ENCODE results near the gene C18orf63. TPM values are rescaled to one million over a fixed set of nuclear protein-coding genes. Genes with fewer than 3 reads are reported as not detected.
"Not testable (repeated sequence)": the region's sequence is repeated elsewhere in the genome, so short reads cannot be mapped to it uniquely, and the experiment has no call there.

The C18orf63 gene
- polyA plus RNA-seq, 1 donor: not detected

DNA sequence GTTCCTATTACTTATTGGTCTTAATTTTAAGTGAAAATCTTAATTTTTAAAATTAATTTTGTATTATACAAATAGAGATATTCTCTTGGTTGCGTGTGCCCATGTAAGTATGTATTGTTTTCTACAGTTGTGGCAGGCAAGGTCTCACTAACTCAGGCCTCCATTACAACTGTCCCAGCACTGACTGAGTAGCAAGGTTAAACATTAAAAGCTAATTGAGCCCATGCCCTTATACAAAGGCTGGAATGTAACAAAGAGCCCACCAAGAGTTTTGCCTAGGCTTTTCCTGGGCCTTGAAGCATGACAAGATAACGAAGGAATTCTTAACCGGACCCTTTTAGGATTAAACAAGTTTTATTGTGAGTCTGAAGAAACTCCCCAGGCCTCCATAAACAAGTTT is 11.2 kb downstream of the C18orf63 start:
- not testable (repeated sequence) for DNase-seq (ENCODE audit: low read depth)

DNA sequence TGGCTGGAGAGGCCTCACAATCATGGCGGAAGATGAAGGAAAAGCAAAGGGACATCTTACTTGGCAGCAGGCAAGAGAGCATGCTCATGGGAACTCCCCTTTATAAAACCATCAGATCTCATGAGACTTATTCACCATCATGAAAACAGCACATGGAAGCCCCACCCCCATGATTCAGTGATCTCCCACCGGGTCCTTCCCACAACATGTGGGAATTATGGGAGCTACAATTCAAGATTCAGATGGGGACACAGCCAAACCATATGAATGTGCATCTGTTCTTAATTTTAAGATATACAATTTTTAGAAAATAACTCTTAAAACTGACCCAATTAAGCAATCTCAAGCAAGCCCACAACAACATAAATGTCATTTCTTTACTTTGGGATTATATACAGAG is 12.6 kb downstream of the C18orf63 start:
- DNase-seq (ENCODE audit: low read depth): no peak

DNA sequence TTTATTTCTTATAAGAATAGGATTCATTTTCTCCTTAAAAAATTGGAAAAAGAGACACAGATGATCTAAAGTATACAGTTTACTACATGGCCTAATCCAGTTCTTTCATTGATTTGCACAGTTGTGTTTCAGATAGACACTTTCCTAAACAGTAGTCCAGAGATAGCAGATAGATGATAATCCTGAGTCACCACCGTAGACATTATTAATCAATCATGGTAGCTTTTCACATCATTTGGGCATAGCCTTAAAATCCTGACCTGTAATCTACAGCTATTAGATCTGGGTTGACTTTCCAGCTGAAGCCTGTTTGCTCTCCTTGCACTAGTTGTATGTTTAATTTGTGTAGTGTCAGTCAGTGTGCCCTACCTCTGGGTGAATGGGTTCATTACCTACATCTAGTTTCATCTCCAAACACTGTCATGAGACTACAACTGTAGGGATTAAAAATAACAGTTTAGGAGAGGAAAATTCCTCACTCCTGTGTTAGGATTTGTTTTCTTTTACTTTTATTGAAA is 14.1 kb downstream of the C18orf63 start:
- DNase-seq (ENCODE audit: low read depth): no peak

DNA sequence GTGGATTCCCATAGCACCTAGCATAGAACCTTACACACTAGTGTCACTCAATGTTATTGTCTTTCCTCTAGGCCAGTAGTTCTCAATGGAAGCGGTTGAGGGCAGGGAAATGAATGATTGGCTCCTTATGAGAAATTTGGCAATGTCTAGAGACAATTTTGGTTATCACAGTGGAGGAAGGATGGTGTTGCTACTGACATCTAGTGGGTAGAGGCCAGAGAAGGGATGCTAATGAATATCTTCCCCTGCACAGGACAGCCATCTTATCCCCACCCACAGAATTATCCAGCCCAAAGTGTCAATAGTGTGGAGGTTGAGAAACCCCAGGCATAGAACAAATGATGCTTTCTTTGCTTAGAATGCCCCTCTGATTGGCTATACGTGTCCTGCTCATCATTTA is 15.8 kb downstream of the C18orf63 start:
- no peak for DNase-seq (ENCODE audit: low read depth)

DNA sequence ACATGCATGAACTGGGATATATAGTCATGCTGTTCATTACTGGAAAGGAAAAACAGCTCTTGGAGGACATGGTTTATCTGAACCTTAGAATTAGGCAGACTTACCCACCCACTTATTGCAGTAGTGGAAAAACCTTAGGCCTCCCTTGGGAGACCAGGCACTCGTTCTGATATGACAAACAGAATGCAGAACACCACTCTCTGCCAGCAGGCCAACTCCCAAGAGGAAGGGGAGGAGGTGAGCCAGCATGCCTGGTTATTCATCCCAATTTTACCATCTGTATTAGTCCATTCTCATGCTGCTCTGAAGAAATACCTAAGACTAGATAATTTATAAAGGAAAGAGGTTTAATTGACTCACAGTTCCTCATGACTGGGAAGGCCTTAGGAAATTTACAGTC is 17.5 kb downstream of the C18orf63 start:
- DNase-seq (ENCODE audit: low read depth): no peak

DNA sequence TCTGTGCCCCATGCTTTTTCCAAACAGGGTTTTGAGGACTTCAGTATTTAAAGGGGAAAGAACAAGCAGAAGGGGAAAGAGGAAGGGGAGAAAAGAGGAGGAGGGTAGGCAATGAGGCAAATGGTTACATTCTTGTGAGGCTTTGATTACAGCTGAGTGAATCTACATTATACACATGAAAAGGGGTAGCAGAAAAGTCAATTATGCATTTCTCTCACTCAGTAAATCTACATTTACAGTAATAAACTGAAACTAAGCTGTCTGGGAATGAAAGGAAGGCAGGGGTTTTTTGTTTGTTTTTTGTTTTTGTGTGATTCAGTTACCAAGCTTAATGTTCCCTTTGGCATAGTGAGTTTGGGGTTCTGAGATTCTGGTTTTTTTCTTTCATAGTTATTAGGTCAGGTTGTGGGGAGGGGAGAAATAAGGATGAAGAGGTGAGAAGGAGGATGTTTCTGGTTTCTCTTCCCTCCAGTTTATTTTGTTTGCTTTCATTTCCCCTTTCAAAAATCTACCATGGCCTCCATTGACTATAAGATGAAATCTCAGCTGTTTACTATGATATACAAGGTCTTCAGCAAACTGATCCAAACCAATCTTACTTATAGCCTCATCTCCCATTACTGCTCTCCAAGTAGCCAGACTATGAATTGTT is 18.7 kb downstream of the C18orf63 start:
- no peak for DNase-seq (ENCODE audit: low read depth)

DNA sequence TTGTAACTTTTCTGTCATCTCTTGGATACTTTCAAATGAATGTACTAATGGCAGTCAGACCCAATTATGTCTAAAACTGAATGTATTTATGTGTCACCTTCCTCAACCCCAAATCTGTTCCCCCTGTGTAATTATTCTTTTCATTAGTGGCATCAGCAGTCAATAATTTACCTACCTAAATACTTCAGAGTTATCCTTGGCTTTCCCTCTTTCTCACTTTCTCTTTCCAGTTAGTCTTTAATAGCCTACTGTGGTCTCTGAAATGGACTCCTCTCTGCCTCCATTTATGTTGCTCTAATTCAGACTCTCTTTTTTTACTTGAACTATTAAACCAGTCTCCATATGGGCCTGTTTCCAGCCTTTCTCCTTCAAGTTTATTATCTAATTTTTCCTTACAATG is 21.0 kb downstream of the C18orf63 start:
- no peak for DNase-seq (ENCODE audit: low read depth)

DNA sequence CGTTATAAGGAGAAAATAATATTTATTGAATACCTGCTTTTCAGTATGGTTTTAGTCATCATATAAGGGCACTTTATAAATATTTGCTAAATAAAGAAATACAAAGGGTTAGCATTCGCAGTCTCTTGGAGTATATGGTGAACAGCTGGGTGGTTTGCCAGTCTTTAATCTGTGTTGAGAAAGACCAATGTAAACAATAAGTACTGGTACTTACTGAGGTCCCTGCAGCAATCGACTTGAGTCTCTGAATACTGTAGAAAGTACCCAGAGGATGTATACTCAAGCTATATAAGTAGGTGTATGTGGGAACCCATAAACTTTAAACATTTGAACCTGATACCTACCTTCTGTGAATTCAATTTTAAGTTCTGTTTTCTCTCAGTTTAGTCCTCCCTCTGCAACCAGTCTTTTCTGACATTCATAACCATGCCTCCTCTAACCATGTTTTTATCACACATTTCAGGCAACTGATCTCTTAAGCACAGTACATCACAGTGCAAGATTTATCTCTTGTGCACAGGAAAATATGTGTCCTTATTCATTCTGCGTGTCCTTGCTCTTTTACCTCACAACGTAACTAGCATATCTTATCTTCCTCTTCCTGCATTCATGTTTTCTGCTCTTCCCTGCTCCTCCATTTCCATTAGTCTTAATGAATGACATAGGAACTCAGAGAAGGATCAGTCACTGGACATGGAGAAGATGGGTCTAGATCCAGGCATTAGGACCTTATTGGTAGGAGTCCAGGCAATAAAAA is 21.7 kb downstream of the C18orf63 start:
- no peak for DNase-seq (ENCODE audit: low read depth)

DNA sequence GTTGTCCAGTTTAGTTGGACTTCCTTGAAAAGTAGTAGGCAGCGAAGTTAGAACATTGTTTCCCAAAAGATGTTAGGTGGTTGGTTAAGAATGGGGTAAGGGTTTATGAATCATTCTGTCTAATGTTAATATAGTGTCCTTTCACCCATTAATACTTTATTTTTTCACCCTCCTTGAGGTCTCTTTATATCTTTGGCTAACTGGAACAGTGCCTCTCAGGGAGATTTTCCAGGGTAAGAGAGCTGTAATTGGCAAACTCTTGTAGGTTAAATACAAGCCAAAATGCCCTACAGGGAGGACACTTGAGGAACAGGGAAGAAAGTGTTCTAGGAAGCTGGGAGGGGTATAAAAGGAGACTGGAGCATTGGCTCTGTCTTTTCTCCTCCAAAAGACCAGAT is 22.3 kb downstream of the C18orf63 start:
- DNase-seq (ENCODE audit: low read depth): no peak

DNA sequence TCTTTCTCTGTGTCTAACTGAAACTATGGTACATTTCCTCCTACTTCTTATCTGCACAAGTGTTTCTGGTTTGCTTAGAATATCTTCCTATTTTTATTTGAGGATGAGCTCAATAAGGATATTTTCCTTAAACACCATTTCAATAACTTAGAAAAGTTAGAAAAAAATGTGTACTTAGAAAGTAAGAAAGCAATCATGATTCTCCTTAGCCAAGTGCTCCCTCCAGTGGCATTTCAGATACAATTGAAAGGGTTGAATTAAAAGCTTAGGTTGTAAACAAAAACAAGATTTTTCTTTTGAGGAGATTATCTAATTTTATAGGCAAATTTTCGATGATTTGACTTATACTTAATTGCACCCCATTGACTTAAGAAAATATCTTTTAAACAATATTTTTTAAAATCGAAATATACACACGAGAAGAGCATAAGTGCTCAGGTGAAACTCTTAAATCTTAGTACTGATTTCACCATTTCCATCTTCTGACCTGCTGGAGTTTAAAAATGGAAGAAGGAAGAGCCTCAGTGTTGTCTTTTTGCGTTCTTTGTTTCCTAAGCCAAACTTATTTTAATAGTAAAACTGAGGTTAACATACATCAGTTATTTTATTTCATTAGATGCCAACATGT is 26.9 kb downstream of the C18orf63 start:
- peak; percentile 67 for DNase-seq (ENCODE audit: low read depth)

DNA sequence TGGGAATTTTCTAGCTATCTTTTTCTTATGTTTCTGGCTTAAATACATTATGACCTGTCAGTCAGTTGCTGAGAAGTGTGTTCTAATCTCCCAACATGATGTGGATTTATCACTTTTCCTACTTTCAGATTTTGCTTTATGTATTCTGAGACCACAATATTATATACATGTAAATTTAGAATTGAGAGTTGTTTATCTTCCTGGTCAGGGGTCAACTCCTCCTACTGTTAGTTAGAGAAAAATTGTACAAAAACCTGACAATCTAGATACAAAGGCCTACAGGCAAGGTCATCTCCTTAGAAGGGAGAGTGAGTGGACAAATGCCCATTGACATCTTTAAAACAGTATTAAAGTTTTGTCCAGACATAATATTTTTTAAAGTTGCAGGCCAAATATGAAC is 30.6 kb downstream of the C18orf63 start:
- DNase-seq (ENCODE audit: low read depth): no peak

DNA sequence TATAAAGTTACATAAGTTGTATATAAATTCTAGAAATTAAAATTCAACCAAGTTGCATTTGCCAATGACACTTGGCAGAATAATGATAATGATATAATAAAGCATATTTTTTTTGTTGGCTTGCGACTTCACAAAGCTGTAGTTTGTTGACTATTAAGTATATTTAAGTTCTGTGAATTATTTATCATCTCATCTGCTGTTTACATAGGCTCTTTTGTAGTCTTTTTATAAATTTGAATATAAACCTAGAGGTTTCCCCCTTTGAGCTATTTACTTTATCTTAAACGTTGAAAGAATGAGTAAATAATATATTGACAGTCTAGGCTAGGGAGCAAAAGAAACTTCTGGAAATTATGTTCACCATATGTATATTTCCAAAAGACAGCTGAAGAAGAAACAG is 32.9 kb downstream of the C18orf63 start:
- DNase-seq (ENCODE audit: low read depth): no peak

DNA sequence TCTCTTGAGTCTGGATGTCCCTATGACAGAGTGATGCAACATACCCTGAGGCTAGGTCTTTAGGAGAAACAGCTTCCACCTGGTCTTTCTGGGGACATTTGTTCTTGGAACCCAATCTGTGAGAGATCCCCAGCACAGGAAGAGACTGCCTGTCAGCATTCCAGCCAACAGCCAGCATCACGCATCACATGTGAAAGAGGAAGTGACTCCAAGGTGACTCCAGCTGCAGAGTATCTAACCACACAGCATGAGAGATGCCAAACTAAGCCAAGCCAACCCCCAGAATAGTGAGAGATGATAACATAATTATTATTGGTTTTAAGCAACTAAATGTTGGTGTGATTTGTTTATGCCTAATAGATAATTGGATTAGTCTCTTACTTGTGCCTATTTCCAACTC is 35.7 kb downstream of the C18orf63 start:
- DNase-seq (ENCODE audit: low read depth): no peak

DNA sequence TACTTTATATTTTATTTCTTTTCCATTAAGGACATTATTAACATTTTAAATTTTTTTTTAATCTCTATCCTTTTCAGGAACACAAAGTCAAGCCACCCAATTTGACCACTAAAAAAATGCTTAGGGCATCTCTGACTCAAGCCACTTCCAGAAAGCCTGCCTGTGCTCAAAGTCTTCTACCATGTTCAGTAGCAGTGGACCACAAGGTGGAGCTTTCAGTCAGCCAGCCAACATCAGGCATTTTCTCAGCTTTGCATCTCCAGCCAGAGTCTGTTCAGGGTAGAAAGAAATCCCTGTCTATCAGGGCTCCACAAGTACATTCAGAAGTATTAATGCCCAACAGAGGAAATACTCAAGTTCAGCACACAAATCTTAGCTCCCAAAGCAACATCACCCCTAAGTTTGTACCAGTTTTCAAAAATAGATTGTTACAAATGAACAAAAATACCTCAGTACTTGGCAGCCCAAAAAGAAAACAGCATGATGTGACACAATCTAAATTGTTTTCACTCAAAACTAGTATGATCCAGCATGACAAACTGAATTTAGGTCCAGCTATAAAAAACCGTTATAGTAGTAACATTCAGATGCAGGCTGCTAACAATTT is 37.6 kb downstream of the C18orf63 start:
- DNase-seq (ENCODE audit: low read depth): peak; percentile 72

DNA sequence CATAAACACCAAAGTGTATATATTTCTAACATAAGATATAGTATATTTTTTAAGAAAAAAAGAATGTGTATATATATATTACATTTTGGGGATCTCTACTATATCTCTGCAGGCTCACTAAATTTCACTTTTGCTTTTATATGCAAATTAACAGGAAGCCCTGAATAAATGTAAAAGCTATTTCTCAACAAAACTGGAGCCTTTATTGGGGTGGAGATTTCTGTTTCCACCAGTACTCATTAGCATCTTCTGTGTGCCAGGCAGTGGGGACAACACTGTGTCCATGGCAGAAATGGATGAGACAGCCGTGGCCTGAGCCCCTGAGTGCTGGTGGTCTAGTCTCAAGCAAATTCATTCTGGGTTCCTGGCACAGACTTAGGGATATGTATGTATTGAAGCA is 41.3 kb downstream of the C18orf63 start:
- no peak for DNase-seq (ENCODE audit: low read depth)

DNA sequence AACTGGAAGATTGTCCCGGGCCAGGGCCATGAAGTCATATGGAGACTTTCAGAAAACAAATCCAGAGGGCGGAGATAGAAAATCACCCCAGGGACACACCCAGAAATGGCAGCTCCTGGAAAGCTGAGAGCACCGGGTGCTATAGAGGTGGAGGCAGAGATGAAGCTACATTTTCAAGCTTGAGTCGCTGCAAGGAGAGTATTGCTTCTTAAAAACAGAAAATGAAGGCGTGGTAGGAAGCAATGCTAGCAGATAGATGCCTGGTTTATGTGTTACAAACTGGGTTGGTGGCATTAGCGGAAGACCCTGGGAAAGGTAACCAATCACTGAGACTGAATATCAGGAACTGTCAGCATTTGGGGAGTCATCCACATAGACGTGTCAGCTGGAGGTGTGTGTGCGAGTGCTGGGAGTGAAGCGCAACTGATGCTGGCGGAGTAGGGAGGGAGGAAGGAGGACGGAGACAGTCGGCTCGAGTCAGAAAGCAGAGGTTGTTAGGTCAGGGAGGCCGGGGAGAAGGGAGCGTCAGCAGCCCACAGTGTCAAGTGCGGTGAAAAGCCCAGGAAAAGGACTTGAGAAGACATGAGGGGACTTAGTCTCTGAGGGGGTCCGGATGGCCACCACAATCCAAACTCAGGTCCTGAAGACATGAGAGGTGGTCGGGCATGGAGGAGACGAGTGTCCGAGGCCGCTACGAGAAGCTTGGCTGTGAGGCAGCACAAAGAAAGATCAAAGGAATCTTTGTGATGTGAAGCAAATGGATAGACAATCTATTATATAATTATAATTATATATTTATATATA is 45.4 kb downstream of the C18orf63 start:
- DNase-seq (ENCODE audit: low read depth): no peak

DNA sequence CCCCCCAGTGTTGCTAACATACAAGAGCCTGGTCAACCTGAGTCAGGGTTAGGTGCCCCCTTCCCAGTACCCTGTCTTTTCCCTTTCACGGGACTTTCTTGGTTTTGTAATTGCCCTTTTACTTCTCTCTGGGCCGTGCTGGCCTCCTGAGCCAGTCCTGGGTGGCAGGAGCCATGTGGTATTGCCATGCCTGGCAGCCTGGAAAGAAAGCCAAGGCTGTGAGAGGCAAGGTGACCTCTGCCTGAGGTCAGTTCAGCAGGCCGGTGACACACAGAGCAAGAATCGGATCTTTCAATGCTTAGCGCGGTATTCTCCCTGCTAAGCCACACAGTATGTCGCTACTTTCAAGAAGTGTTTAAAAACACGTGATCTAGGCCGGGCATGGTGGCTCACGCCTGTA is 52.3 kb downstream of the C18orf63 start:
- DNase-seq (ENCODE audit: low read depth): no peak

DNA sequence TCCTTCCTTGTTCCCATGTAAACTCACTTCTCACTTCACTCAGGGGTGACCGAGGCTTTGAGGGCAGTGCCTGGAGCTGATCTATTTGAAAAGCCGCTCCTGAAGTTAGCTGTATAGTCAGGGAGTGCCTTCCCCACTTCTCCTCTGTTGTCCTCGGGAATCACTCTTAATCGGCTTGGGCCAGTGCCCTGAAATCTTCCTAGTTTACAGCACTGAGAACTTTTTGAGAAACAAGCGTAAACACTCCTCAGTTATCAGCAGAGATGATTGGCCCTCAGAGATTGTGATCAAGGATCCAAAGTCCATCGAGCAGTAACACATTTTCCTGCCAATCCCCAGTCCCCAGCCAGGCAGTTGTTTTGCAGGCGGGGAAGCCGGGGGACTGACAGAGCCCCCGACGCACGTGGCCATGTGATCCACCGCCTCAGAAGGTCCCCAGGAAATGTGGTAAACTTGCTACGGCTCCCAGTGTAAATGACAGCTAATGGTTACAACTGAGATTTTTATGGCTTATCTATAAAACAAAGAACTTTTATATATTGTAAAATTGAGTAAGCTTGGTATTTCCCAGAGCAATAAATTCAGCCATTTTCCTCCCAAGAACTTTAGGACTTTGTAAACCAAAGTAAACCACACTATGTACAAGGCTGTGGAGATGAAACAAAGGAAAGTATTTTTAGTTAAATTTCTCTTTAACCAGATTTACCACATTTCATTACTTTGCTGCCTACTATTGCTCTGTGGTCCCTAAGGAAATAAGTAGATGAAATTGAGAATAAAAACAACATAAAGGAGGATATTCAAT is 53.5 kb downstream of the C18orf63 start:
- DNase-seq (ENCODE audit: low read depth): no peak

DNA sequence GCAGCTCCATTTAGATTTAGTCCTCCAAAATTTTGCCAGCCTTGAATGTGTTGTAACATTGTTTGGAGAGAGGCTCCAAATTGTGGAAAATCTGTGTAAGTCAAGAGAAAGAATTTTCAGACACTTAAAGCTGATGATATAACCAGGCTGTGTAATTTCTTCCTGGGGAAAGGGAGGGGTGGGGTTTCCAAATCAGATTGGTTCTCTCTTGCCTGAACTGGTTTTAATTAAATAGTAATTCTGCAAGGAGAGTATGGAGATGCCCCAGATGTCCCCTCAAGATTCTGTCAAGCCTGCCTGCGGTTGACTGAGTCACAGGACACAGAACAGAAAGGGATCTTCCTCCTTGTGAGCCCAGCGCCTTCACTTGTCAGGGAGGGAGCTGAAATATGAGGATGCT is 54.5 kb downstream of the C18orf63 start:
- peak; percentile 55 for DNase-seq (ENCODE audit: low read depth)

DNA sequence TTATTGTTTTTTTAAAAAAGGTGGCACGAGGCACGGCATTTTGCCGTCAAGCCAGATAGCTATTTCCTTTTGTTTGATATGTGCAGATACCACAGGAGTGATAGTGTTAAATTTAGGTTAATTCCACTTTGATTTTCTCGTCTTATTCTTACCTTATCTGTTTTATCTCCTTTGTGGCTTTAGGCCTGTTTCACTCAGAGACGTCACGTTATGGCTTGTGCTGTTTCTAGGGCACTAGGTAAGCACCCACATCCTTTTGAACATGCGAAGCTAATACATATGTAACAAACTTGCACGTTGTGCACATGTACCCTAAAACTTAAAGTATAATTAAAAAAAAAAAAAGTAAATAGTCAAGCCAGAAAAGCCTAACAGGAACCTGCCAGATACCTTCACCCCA is 57.8 kb downstream of the C18orf63 start:
- no peak for DNase-seq (ENCODE audit: low read depth)

DNA sequence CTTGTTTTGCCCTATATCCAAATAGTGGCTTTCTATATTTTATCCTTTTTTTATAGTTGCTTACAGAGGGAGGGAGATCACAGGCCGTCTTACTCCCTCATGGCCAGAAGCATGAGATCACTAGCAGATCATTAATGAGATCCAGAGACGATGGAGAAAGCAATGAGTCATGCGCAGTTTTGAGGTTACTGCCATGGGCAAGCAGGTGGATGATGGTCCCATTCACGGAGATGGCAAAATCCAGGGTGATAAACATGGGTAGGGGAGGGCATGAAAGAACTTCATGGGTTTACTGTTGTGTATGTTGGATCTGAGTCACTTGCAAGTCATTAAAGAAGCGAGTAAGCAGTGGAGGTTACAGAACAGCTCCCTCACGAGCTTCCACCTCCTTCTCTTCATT is 60.4 kb downstream of the C18orf63 start:
- DNase-seq (ENCODE audit: low read depth): no peak

Data from forelimb muscle (tissue), 1 donor.